NCI-H345 treated with DMSO at 0.1 percent for 48 hours (cell line): ENCODE measurements around the gene IMP4.

Experiments used
- DNase-seq: peaks from one replicate; lab custom pipeline; 2025; ENCODE audit not compliant: unreplicated experiment; lab: John Stamatoyannopoulos, UW

IMP4 gene

GRCh38 chr2:130355578-130356431 lies 13.1 kb downstream of the IMP4 start, which contains the start of gene PTPN18:
TSS of gene PTPN18 (plus strand) at chr2:130356056. CDS start at chr2:130356108, 52 bp downstream.
- DNase-seq, result peak; percentile 51

- DNase-seq, result no peak
Measured at GRCh38 chr2:130357864-130358263, 15.2 kb downstream of the IMP4 start.

GRCh38 chr2:130358420-130359350 lies 16.0 kb downstream of the IMP4 start:
- no peak for DNase-seq

- DNase-seq, result no peak
Measured at GRCh38 chr2:130359466-130359865, 16.8 kb downstream of the IMP4 start.

- no peak for DNase-seq
Measured at GRCh38 chr2:130363479-130363878, 20.8 kb downstream of the IMP4 start.

- no peak for DNase-seq
Measured at GRCh38 chr2:130365075-130365474, 22.4 kb downstream of the IMP4 start.

GRCh38 chr2:130365963-130366362 lies 23.3 kb downstream of the IMP4 start:
- no peak for DNase-seq

- DNase-seq, result no peak
Measured at GRCh38 chr2:130366720-130367119, 24.0 kb downstream of the IMP4 start.

- DNase-seq, result no peak
Measured at GRCh38 chr2:130368786-130369185, 26.1 kb downstream of the IMP4 start.

GRCh38 chr2:130369311-130369964 lies 26.7 kb downstream of the IMP4 start:
- DNase-seq, result no peak

GRCh38 chr2:130369965-130370341 lies 27.3 kb downstream of the IMP4 start:
- no peak for DNase-seq

GRCh38 chr2:130370490-130370889 lies 27.8 kb downstream of the IMP4 start:
- no peak for DNase-seq

- DNase-seq, result no peak
Measured at GRCh38 chr2:130371723-130372054, 29.0 kb downstream of the IMP4 start.

GRCh38 chr2:130372055-130372832 lies 29.5 kb downstream of the IMP4 start:
- peak; percentile 70 for DNase-seq

GRCh38 chr2:130372833-130373807 lies 30.4 kb downstream of the IMP4 start:
- no peak for DNase-seq

GRCh38 chr2:130373808-130374365 lies 31.2 kb downstream of the IMP4 start:
- DNase-seq, result no peak

- DNase-seq, result no peak
Measured at GRCh38 chr2:130374587-130375290, 32.0 kb downstream of the IMP4 start.
